GM21723 (cell line): ENCODE measurements around the gene ARID1B.

Experiments
- ATAC-seq: cut with Tn5 transposase; IDR thresholded peaks from one replicate; pipeline ENCODE4 v1.9.1; 2021; ENCODE audit warnings: mild to moderate bottlenecking, moderate library complexity; ENCODE audit not compliant: unreplicated experiment

The ARID1B gene

DNA sequence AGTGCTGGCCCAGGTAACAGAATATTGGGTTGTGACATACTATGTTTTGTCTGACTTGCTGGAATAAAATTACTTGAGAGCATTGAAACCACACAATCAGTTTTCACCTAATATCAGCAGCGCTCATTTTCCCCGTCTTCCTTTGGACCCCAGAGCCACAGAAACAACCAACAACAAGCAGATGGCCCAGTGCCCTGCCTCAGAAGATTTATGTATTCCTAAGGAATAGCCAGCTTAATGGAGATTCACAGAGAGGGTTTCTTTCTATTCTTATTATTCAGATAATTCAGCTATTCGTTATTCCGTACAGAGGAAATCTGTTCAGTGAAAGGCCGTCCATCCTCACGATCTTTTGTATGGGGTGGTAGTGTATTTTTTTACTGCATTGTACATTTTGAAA lies 391.3 kb downstream of the ARID1B start:
- ATAC-seq, result no peak

DNA sequence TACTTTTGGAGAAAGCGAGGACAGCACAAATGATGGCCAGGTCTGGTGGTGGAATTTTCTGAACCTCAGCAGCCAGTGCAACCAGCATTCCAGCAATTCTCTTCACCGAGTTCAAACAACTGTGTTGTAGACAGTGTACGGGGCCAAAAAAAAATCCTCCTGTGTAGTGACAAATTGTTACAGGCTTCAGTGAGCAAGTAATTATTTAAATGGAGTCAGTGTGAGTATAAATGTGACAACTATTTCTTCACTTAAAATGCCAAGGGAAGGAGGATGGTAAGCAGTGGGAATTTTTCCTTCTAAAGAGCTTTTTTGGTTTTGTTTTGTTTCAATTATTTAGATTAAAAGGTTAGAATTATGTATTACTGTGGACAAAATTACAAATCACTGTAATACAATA lies 392.0 kb downstream of the ARID1B start:
- no peak for ATAC-seq

DNA sequence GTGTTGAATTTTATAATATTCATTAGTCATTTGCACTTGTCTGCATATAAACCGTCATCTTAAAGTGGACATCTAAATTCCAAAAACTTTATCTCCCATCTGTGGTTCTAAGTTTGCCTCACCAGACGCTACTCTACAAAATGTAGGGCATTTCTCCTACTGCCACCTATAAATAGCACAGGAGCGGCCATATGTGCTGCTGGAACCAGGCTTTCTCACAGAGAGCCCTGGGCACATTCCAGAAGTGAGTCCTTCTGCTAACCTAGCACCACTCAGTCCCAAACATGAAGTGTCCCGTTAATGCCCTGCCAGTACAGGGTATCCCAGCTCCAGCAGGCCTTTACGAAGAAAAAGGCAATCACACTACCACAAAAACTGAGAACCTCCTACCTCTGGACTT lies 392.5 kb downstream of the ARID1B start:
- ATAC-seq, result no peak

DNA sequence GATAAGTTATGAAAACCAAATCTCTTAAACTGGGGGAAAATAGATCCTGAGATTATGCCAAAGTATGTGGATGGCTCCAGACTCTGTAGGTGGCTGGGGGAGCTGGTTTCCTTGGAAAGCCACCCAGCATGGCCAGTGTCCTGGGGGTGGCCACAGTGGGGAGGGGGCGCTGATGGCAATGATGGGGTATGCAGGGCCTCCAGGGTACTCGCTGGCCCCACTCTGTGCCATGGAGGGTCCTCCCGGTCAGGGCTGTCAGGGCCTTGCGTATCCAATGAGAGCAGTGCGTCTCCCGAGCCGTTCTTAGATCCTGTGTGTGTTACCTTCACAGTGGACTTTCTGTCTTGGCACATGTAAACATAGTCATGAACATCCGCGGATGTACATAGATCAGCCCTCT lies 393.4 kb downstream of the ARID1B start:
- ATAC-seq, result no peak

DNA sequence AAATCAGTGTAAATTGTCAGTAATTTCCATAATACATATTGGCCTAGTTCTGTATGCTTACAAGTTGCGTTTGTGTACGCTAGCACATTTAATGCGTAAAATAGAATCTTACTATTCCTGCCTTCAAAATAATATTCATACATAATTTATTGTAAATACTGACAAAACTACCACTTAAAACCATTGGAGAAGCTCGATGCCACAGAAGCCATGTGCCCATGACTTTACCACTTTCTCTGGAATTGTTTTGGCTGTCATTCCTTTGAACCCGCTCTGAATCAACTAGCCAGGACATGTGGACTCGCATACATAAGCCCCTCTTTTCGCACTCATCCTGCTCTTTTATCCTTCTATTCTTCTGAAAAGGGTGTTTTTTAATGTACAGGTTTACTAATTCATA lies 394.6 kb downstream of the ARID1B start:
- ATAC-seq, result no peak

DNA sequence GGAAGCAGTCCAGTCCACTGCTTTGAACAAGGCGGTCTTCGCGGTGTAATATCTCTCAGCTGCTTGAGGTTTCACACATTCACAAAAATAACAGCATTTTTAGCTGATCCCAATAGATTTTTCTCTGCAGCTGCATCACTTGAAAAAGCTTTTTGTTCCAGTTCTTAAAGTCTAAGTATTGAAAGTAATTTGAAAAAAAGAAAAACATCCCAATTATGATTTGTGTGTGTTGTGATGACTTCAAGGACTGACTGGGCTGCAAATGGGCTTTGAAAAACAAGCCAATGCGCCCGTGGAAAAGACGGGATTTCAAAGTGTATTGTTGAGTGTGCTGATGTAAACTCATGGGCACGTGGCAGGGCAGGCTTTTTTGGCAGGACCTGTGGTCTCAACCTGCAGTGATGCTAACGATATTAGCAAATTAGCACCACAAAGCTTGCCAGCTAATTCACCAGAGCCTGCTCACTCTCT lies 395.1 kb downstream of the ARID1B start:
- ATAC-seq, result no peak

DNA sequence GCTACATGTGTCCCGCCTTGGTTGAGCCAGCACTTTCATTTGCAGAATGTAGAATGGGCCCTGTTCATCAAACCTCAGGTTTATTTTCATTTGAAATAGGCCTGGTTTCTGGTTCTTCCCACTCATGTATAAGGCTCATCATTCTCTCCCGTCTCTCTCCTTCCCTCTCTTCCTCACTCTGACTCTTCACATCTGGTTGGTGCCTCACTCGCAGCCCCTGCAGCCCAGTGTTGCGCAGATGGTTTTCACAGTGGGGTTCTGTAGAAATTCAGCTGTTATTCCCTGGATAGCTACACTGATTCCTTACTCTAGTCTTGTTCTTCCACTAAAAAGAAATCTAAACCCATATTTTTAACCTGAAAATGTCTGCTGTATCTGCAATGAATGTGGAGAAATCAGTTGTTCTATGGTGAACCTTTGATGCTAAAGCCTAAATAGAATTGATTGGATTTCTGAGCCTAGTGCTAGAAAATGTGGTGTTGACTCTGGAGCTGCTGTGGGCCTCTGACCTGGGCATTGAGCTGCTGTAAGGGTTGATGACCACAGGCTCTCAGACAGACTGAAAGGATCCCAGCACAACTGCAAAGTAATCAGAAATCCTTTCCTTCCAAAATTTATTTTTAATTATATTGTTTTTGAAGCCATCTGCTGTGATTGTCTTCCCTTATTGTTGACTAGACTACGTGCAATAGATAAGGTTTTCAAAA lies 395.8 kb downstream of the ARID1B start:
- ATAC-seq, result no peak

DNA sequence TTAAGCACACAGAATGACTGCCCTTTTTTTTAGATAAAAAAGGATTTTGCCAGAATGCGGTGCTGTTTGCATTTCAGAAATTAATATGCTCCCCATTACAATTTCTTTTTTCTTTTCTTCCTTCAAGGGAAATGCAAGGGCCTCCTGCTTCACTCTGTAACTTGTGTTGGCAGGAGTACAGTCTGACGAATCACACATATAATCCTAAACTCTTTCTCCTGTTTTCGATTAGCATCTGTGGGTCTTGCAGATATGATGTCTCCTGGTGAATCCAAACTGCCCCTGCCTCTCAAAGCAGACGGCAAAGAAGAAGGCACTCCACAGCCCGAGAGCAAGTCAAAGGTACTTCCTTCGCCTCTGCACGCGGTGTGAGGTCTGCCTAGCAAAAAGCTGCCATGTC lies 396.6 kb downstream of the ARID1B start:
- no peak for ATAC-seq

DNA sequence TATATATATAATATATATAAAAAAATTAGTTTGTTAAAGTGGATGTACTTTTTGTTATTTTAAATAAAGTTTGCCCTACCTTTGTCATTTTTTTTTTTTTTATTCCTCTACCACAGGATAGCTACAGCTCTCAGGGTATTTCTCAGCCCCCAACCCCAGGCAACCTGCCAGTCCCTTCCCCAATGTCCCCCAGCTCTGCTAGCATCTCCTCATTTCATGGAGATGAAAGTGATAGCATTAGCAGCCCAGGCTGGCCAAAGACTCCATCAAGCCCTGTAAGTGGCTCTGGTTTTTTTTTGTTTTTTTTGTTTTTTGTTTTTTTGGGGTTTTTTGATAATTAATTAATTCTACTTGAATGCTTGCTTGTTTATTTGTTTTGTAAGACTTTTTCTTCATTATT lies 397.6 kb downstream of the ARID1B start:
- no peak for ATAC-seq

DNA sequence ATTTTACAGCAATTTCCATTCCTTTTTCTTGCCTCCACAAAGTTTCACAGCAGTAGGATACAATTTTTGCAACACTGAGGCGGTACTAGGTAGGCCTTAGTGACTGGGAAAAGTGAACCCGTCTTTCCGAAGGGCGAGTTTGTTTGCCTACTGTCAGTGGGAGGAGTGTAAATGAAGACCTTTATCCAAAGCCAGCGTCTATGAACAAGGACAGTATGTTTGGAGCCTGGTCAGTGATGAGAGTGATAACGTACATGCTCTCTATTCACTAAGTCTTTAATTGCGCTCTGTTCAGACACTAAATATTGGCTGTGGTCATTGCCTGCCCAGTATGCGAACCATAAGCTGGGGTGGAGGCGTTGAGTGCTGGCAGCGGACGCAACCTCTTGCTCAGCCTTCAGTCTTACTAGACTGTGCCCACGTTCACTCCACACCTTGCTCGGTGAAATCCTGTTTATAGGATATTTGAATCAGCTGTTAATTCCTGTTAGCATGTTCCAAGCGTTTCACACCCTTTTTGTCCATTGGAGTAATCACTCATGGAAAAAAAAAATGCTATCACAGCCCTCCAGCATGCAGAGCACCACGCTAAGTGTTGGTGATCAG lies 400.7 kb downstream of the ARID1B start:
- no peak for ATAC-seq

DNA sequence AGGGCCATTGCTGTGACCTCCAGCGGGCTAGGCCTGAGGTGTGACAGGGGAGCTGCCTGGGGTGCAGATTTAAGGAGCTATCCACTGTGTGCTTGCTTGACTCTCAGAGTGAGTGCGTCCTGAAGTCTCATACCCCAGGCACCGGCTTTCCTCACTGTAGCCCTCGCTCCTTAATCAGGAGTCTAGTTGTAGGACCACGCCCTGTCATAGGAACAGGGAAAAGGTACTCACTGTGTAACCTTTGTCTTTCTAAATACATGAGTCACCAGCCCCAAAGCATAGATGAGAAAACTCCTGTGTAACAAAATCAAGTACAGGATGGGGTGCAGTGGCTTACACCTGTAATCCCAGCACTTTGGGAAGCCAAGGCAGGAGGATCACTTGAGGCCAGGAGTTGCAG lies 404.5 kb downstream of the ARID1B start:
- ATAC-seq, result no peak

DNA sequence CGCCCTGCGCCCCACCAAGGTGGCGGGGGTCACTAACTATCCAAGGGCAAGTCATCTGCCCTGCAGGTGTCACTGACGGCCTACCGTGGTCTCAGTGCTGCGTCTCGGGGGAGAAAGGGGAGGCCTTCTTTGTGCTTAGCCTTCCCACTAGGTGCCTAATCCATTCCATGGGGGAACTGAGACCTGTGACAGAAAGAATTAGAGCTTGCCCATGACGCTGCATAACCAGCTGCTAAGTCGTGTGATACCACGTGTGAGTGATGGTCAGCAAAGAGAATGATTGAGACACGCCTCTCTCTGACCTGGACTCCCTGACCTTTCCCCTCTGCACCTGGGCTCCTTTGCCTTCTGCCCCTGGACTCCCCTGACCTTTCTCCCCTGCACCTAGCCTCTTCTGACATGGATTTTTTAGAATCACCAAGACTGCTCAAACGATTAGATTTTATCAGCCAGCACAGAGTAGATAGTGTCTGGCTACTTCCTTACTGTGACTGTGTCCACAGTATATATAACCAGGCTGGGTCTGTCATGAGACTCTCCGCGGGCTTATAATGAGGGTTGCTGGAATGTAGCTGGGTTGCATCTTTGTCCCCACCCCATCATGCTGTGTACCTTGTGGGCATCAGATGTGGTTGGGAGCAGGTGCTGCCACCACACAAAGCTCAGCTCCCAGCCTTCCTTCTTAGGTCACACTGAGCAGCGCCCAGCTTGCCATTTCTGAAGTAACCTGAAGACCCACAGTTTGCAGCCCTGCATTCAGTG lies 405.5 kb downstream of the ARID1B start:
- ATAC-seq, result no peak

DNA sequence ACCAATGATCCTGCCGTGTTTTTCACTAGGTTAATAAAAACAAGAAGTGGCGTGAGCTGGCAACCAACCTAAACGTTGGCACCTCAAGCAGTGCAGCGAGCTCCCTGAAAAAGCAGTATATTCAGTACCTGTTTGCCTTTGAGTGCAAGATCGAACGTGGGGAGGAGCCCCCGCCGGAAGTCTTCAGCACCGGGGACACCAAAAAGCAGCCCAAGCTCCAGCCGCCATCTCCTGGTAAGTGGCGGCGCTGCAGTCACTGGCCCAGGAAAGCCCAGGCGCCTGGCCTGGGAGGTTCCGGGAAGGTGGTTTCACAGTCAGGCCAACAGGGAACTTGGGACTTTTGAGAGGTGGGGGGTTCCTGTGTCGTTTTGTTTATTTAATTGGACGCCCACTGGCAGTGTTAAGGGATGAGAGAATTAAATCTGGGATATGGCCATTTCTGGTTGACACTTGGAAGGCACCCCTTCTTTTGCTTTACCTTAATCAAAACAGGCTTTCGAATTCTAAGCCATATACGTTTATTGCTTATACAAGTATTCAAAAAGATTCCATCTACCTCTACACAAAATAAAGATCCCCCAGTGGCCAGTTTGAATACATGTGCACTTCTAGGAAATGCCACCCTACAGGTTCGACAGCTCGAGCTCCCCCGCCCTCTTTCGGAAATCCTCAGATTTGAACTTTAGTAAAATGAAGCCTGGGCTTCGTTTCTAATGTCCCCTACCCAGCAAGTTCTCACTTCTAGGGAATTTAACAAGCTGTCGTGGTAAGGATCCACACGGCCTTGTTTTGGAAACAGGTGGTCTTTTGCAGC lies 407.2 kb downstream of the ARID1B start:
- ATAC-seq, result no peak

DNA sequence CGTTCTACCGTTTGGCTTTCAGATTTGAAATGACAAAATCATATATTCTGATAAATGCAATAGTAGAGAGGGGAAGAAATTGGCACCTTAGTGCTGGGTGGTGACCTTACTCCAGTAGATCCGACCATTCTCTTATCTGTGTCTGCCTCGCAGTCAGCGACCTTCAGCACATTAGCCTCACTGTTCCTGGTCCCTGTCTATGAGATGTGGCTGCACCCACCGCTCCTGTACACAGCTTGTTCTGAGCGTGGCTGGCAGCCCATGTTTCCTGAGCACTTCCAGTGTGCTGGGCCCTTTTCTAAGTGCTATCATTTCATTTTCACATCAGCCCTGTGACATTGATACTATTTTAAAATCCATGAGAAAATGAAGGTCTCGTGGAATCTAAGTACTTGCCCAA lies 408.0 kb downstream of the ARID1B start:
- ATAC-seq, result no peak

DNA sequence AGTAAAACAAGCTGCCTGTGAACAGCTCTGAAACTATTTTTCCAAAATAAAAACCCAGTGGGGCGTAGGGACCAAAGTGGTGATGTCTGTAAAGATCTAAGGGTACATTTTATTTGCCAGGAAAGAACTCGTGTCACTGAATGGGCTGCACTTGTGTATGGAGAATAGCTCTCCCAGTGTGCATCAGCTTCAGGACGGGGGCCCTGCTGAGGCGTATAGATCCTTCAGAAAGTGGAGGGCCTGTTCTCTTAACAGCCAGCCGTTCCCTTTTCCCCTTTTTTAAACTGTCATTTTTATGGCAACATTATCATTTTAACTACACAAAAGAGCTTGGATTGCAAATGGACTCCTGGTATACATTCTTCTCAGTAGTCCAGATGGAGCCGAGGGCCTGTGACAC lies 408.8 kb downstream of the ARID1B start:
- no peak for ATAC-seq

DNA sequence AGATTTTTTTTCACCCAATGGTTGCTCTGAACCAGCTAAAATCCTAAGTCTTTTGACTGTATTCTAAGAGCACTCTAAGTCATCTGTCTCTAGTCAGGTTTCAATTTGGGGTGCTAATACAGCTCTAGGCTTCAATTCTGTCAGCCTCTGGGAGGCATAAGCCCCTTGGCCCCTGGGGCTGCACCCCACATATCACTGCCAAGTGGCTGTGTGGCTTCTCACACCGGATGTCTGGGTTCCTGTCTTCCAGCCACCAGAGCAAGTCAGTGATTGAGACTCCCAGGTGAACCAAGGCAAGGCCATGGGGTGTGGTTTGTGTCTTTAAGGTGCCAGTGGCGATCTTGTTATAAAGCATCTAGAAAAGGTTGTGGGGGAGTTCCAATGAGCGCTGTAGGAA lies 409.6 kb downstream of the ARID1B start:
- ATAC-seq, result no peak

DNA sequence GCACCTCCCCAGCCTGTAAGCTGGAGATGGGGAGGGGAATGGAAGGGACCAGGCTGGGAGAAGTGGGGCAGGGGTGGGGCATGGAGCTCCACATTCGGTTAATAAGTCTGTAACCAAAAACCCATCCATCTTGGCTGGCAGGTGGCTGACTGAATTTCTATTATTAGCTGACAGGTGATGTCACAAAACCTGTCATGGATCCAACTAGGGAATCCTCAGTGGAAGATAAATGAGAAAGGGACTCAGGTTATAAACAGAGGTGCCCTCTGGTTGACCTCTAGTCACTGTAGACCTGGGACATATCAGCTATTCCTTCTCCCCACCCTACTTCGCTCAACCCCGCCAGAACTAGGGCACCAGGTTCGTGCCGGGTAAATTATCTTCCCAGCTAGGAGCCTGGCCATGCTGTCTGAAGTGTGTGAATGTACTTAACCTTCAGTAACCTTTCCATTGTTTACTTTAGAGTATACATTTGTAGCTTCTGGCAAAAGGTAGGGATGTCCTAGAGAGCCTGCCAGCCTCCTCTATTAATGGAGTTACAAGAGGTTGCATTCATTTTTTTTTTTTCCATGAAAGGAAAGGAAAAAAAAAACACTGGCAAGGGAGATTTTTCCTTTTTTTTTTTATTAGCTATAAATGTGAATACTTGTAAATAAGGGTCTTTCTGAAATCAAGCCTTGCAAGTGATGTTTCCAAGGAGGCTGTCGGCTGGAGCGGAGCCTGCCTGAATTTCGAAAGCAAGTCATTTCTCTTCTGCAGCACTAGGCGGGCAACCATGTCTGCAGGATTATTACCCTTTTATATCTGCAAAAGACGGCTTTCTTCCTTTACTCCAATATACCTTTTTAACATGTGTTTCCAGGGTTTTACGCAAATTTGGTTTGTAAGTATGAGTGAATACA lies 410.3 kb downstream of the ARID1B start:
- ATAC-seq, result no peak

DNA sequence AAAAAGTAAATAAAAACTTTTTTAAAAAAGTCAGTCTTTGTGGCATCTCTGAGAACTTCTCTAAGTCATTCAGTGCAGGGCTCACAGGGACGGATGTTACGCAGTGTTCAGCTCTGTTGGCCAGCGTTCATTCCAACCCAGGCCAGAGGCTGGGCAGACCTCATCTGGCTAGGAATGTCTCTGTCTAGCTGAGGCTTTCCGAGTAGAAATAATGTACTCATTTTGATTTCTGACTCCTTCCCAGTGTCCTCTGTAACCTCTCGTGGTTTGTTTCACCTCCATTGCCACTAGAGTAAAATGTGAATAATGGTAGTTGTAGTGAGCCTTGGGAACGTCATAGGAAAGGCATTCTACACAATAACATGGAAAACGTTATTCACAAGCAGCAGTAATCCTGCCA lies 411.0 kb downstream of the ARID1B start:
- no peak for ATAC-seq

DNA sequence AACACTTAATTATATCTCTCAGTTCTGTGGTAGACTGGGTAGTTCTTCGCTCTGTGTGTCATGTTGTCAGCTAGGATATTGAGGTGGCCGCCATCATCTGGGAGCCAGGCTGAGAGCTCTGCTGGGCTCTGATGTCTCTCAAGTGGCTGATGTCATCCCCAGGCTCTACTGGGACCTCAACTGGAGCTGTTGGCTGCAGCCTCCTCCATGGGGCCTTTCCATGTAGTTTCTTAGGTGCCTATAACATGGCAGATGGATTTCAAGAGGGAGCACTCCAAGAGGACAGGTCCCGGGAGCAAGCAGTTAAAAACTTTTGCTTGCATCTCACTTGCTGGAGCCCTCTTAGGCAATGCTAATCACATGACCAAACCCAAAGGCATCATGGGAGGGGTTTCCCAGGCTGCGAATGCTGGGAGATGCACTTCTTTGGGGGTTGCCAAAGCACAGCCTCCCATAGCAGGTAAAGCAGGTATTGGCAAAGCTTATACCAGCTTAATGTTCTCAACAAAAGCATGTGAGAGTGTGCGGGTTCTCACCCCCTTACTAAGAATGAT lies 416.3 kb downstream of the ARID1B start:
- ATAC-seq, result no peak

DNA sequence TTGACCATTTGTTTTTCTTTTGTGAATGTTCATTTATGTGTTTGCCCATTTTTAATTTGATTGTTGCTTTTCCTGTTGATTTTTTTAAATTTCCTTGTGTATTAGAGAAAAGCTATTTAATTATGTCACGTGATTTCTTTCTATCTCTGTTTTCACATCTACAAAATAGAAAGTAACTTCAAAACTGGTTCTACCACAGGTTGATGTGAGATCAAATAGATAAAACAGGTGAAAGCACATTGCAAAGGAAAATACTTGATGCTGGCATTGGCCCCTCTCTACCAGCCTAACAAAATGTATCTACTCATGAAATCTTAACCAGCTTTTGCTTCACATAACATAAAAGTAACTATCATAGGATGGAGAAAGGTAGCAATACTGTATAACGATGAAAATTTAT lies 416.9 kb downstream of the ARID1B start:
- no peak for ATAC-seq
